H9 (cell line): Measurements from ENCODE around the gene FNDC3A. TPM values are rescaled to one million over a fixed set of nuclear protein-coding genes. Genes with fewer than 3 reads are reported as not detected.

Experiments used
- DNase-seq: peaks from one replicate; pipeline ENCODE4 v3.0.0-alpha.2; 2017
- H2AFZ ChIP-seq: one replicate; pipeline ENCODE4 v1.6.1; 2013; ENCODE audit warnings: mild to moderate bottlenecking, low read length, control low read depth, moderate library complexity
- H2AK5ac ChIP-seq: 2 replicates; pipeline ENCODE4 v1.6.1; 2013; ENCODE audit warnings: low read length, control low read depth, mixed read lengths; ENCODE audit not compliant: insufficient read length
- H2BK120ac ChIP-seq: one replicate; pipeline ENCODE4 v1.6.1; 2013; ENCODE audit warnings: low read depth, mild to moderate bottlenecking, low read length, control low read depth, inconsistent platforms; ENCODE audit not compliant: poor library complexity, severe bottlenecking
- H2BK12ac ChIP-seq: 2 replicates; pipeline ENCODE4 v1.6.1; 2013; ENCODE audit warnings: low read length, control low read depth, mixed read lengths, low read depth; ENCODE audit not compliant: insufficient read length
- H2BK15ac ChIP-seq: 2 replicates; pipeline ENCODE4 v1.6.1; 2013; ENCODE audit warnings: low read depth, low read length, control low read depth
- H2BK20ac ChIP-seq: one replicate; pipeline ENCODE4 v1.6.1; 2013; ENCODE audit warnings: low read depth, mild to moderate bottlenecking, low read length, control low read depth, inconsistent platforms; ENCODE audit not compliant: poor library complexity, severe bottlenecking
- H2BK5ac ChIP-seq: 2 replicates; pipeline ENCODE4 v1.6.1; 2013; ENCODE audit warnings: low read length, control low read depth, mixed read lengths; ENCODE audit not compliant: insufficient read length
- H3K14ac ChIP-seq: 2 replicates; pipeline ENCODE4 v1.6.1; 2013; ENCODE audit warnings: low read length, control low read depth; ENCODE audit not compliant: insufficient read depth
- H3K18ac ChIP-seq: 2 replicates; pipeline ENCODE4 v1.6.1; 2013; ENCODE audit warnings: low read depth, mild to moderate bottlenecking, mixed read lengths, low read length, control low read depth; ENCODE audit not compliant: insufficient read length
- H3K23ac ChIP-seq: 2 replicates; pipeline ENCODE4 v1.6.1; 2013; ENCODE audit warnings: low read length, control low read depth, mixed read lengths, low read depth; ENCODE audit not compliant: insufficient read length
- H3K23me2 ChIP-seq: 2 replicates; pipeline ENCODE4 v1.6.1; 2013; ENCODE audit warnings: low read depth, mild to moderate bottlenecking, mixed read lengths, low read length, control low read depth; ENCODE audit not compliant: insufficient read length, poor library complexity, severe bottlenecking
- H3K27ac ChIP-seq: 2 replicates; pipeline ENCODE4 v1.5.1; 2013; ENCODE audit warnings: low read length, control low read depth, mixed read lengths, low read depth; ENCODE audit not compliant: insufficient read length
- H3K27me3 ChIP-seq: 2 replicates; pipeline ENCODE4 v1.6.1; 2013; ENCODE audit warnings: low read length, control low read depth, inconsistent platforms; ENCODE audit not compliant: insufficient read depth
- H3K4ac ChIP-seq: 2 replicates; pipeline ENCODE4 v1.6.1; 2013; ENCODE audit warnings: low read depth, mild to moderate bottlenecking, control low read depth, inconsistent platforms, low read length, moderate library complexity
- H3K4me1 ChIP-seq: 2 replicates; pipeline ENCODE4 v1.6.1; 2013; ENCODE audit warnings: low read length, control low read depth, inconsistent platforms; ENCODE audit not compliant: insufficient read depth
- H3K4me2 ChIP-seq: 2 replicates; pipeline ENCODE4 v1.6.1; 2013; ENCODE audit warnings: low read length, control low read depth, mixed read lengths; ENCODE audit not compliant: insufficient read length, insufficient read depth
- H3K56ac ChIP-seq: 2 replicates; pipeline ENCODE4 v1.6.1; 2013; ENCODE audit warnings: low read depth, mild to moderate bottlenecking, mixed read lengths, low read length, control low read depth; ENCODE audit not compliant: insufficient read length
- H3K79me1 ChIP-seq: 2 replicates; pipeline ENCODE4 v1.6.1; 2013; ENCODE audit warnings: low read depth, mild to moderate bottlenecking, moderate library complexity, low read length, control low read depth, inconsistent platforms; ENCODE audit not compliant: insufficient read depth, poor library complexity, severe bottlenecking
- H3K79me2 ChIP-seq: 2 replicates; pipeline ENCODE4 v1.6.1; 2013; ENCODE audit warnings: low read length, control low read depth, inconsistent platforms; ENCODE audit not compliant: insufficient read depth
- H3K9ac ChIP-seq: 2 replicates; pipeline ENCODE4 v1.6.1; 2013; ENCODE audit warnings: low read length, control low read depth, mixed read lengths; ENCODE audit not compliant: insufficient read length; ENCODE audit errors: extremely low read depth
- H3K9me3 ChIP-seq: one replicate; pipeline ENCODE4 v1.6.1; 2013; ENCODE audit warnings: low read depth, low read length, inconsistent platforms; ENCODE audit not compliant: control insufficient read depth
- H3T11ph ChIP-seq: one replicate; pipeline ENCODE4 v1.6.1; 2013; ENCODE audit warnings: mild to moderate bottlenecking, low read length, control low read depth, inconsistent platforms
- H4K20me1 ChIP-seq: one replicate; pipeline ENCODE4 v1.6.1; 2013; ENCODE audit not compliant: control insufficient read depth, insufficient read length, insufficient read depth
- H4K5ac ChIP-seq: 2 replicates; pipeline ENCODE4 v1.6.1; 2013; ENCODE audit warnings: low read depth, mild to moderate bottlenecking, mixed read lengths, low read length, control low read depth; ENCODE audit not compliant: insufficient read length
- H4K8ac ChIP-seq: replicated peaks from 2 replicates; pipeline ENCODE4 v1.6.1; 2013; ENCODE audit warnings: low read length, control low read depth, mixed read lengths, low read depth; ENCODE audit not compliant: insufficient read length
- H4K91ac ChIP-seq: 2 replicates; pipeline ENCODE4 v1.6.1; 2013; ENCODE audit warnings: low read depth, mild to moderate bottlenecking, moderate library complexity, mixed read lengths, low read length, control low read depth; ENCODE audit not compliant: insufficient read length
- H3K27ac Mint-ChIP-seq, 3 experiments: 2 replicates in 2 of 3; 3 replicates in 1 of 3; pipeline ENCODE4 v1.8.0; 2020 to 2021; ENCODE audit warnings: mixed read lengths in 3 of 3, mild to moderate bottlenecking in 1 of 3, moderate library complexity in 1 of 3
- H3K27me3 Mint-ChIP-seq: 2 replicates; pipeline ENCODE4 v1.8.0; 2021; ENCODE audit warnings: low read depth, mild to moderate bottlenecking, moderate library complexity, mixed read lengths
- H3K36me3 Mint-ChIP-seq, 3 experiments: 2 replicates in 2 of 3; 3 replicates in 1 of 3; pipeline ENCODE4 v1.8.0; 2020 to 2021; ENCODE audit warnings: low read depth in 3 of 3, mixed read lengths in 3 of 3; ENCODE audit not compliant: insufficient read depth in 1 of 3
- H3K4me1 Mint-ChIP-seq, 2 experiments: 2 replicates each; pipeline ENCODE4 v1.8.0; 2020; ENCODE audit warnings: mixed read lengths in 2 of 2
- H3K4me3 Mint-ChIP-seq, 2 experiments: 2 replicates in 1 of 2; 3 replicates in 1 of 2; pipeline ENCODE4 v1.8.0; 2020 to 2021; ENCODE audit warnings: mild to moderate bottlenecking in 2 of 2, mixed read lengths in 2 of 2, moderate library complexity in 1 of 2
- H3K9me3 Mint-ChIP-seq, 2 experiments: 2 replicates in 1 of 2; 3 replicates in 1 of 2; pipeline ENCODE4 v1.8.0; 2020; ENCODE audit warnings: mild to moderate bottlenecking in 2 of 2, mixed read lengths in 2 of 2, moderate library complexity in 1 of 2
- WGBS: extraction: QIAGEN DNeasy Blood & Tissue Kit; methylation state at CpG from one replicate; pipeline ENCODE4 v1.1.7; 2013; ENCODE audit warnings: missing lambda C conversion rate, low lambda C conversion rate, mixed read lengths; ENCODE audit not compliant: insufficient read length; ENCODE audit errors: extremely low coverage; 5-methylcytosine and 5-hydroxymethylcytosine counted together
- total RNA-seq: library from RNA; stranded (reverse); gene quantifications from 2 replicates; pipeline ENCODE4 v1.2.1, GENCODE V29; 2021
- TF ChIP-seq, protein P1 (sequence below): fragments of 200-600 bp; sonication (generic); conservative IDR thresholded peaks from 3 replicates; pipeline ENCODE4 v1.8.0; 2021; ENCODE audit warnings: antibody characterized with exemption, mild to moderate bottlenecking

FNDC3A gene
- total RNA-seq, 1 experiment from 2014 or later, result 27.4 TPM

- Histone ChIP-seq H3K79me2 (peaks cover 2% of the 10 kb centered on the region; the same call in 1 of the 2 replicates), H3K4me1 (no peaks in the 10 kb centered on the region), H3K14ac (no peak overlapping the region), H3K4ac (no peak overlapping the region), H3K23me2 (peaks cover 6% of the 10 kb centered on the region), H3K56ac (no peak overlapping the region), H3K27ac (peak overlapping the region; percentile 64), H4K5ac (no peak overlapping the region), H3K79me1 (no peaks in the 10 kb centered on the region), H4K8ac (no peak overlapping the region), H3K18ac (no peak overlapping the region), H2AFZ (no peak overlapping the region), H2AK5ac (no peak overlapping the region), H4K20me1 (no peaks in the 10 kb centered on the region), H4K91ac (no peak overlapping the region), H2BK15ac (no peak overlapping the region), H2BK20ac (no peak overlapping the region), H2BK12ac (no peak overlapping the region), H2BK5ac (no peak overlapping the region), H2BK120ac (peak overlapping the region; percentile 88), H3K27me3 (no peaks in the 10 kb centered on the region), H3K4me2 (peak overlapping the region; percentile 92), H3K23ac (no peak overlapping the region), H3T11ph (peak overlapping the region; percentile 53), H3K9ac (no peak overlapping the region), H3K9me3 (no peaks in the 10 kb centered on the region)
- H3K36me3 Mint-ChIP-seq, result peaks cover 24 to 36% (median 31%) of the 10 kb centered on the region in 3 experiments
- H3K4me1 Mint-ChIP-seq, result peaks cover 25 to 29% of the 10 kb centered on the region in 2 experiments
- WGBS, result no CpG with 5 or more reads among the region's 1 CpG
- H3K27me3 Mint-ChIP-seq, result no peaks in the 10 kb centered on the region
- H3K4me3 Mint-ChIP-seq, result peak overlapping the region; percentile 67 to 87
- TF ChIP-seq, protein P1, sequence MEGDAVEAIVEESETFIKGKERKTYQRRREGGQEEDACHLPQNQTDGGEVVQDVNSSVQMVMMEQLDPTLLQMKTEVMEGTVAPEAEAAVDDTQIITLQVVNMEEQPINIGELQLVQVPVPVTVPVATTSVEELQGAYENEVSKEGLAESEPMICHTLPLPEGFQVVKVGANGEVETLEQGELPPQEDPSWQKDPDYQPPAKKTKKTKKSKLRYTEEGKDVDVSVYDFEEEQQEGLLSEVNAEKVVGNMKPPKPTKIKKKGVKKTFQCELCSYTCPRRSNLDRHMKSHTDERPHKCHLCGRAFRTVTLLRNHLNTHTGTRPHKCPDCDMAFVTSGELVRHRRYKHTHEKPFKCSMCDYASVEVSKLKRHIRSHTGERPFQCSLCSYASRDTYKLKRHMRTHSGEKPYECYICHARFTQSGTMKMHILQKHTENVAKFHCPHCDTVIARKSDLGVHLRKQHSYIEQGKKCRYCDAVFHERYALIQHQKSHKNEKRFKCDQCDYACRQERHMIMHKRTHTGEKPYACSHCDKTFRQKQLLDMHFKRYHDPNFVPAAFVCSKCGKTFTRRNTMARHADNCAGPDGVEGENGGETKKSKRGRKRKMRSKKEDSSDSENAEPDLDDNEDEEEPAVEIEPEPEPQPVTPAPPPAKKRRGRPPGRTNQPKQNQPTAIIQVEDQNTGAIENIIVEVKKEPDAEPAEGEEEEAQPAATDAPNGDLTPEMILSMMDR, result no peak
- DNase-seq, result no peak
- no peaks in the 10 kb centered on the region for H3K9me3 Mint-ChIP-seq
- peak overlapping the region; percentile 79 to 99 (median 96) for H3K27ac Mint-ChIP-seq
These were observed 138.0 kb downstream of the FNDC3A start for GRCh38 chr13:49113526-49114286.
